Mammary epithelial cell (primary cell): ENCODE results near the gene RBMXL3.

Source experiments
- EZH2 ChIP-seq: IDR thresholded peaks from 2 replicates; pipeline ENCODE4 v1.6.1; 2012; ENCODE audit warnings: low read length, inconsistent platforms, borderline replicate concordance
- TF ChIP-seq, protein P1 (sequence below), 2 donors: IDR thresholded peaks in 1 of 2; conservative IDR thresholded peaks in 1 of 2; 2 replicates each; pipeline ENCODE4 v1.5.1; 2011 to 2012; ENCODE audit warnings: inconsistent platforms in 2 of 2, low read length in 2 of 2, mild to moderate bottlenecking in 2 of 2, control low read depth in 1 of 2, low read depth in 1 of 2; ENCODE audit not compliant: insufficient read depth in 1 of 2; ENCODE audit errors: extremely low read depth in 1 of 2

DNA sequence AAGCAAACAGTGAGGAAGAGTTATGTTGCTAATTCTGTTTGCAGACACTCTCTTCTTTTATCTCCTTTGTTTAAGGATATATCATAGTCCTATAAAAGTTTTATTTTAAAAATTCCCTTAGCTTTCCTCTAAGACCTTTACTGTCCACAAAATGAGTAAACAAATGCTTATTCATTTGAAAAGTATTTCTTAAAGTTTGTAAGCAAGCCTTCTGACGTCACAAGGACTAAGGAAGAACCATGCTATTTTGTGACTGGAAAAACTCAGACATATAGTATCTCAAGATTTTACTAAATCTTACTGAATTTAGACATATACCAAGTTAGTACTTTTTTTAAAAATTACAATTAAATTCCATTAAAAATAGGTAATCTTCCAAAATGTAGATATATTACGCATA lies 5.2 kb upstream of the RBMXL3 start:
- TF ChIP-seq, protein P1, sequence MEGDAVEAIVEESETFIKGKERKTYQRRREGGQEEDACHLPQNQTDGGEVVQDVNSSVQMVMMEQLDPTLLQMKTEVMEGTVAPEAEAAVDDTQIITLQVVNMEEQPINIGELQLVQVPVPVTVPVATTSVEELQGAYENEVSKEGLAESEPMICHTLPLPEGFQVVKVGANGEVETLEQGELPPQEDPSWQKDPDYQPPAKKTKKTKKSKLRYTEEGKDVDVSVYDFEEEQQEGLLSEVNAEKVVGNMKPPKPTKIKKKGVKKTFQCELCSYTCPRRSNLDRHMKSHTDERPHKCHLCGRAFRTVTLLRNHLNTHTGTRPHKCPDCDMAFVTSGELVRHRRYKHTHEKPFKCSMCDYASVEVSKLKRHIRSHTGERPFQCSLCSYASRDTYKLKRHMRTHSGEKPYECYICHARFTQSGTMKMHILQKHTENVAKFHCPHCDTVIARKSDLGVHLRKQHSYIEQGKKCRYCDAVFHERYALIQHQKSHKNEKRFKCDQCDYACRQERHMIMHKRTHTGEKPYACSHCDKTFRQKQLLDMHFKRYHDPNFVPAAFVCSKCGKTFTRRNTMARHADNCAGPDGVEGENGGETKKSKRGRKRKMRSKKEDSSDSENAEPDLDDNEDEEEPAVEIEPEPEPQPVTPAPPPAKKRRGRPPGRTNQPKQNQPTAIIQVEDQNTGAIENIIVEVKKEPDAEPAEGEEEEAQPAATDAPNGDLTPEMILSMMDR (conservative IDR thresholded peaks at IDR 0.05 in 1 of 2, IDR thresholded peaks at IDR 0.05 in 1 of 2; ENCODE audit: extremely low read depth in 1 of 2, insufficient read depth in 1 of 2, low read depth in 1 of 2, low read length in 2 of 2) = no peak
- TF ChIP-seq EZH2 = no peak
